ENCODE measurements around the gene RANBP10. TPM values are rescaled to one million over a fixed set of nuclear protein-coding genes. Genes with fewer than 3 reads are reported as not detected.
"Not testable (repeated sequence)": the region's sequence is repeated elsewhere in the genome, so short reads cannot be mapped to it uniquely, and the experiment has no call there.

RANBP10 gene
- total RNA-seq, 1 donor from 2014 or later: 34.4 TPM

DNA sequence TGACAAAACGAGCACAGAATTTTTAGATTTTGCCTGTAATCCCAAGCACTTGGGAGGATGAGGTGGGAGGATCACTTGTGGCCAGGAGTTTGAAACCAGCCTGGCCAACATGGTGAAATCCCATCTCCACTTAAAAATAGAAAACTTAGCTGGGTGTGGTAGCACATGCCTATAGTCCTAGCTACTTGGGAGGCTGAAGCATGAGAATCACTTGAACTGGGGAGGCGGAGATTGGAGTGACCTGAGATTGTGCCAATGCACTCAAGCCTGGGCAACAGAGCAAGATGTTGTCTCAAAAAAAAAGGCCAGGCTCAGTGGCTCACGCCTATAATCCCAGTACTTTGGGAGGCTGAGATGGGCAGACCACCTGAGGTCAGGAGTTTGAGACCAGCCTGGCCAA, 55.0 kb downstream of the RANBP10 start:
- intact Hi-C loops (cut with micrococcal nuclease): not testable (repeated sequence)

DNA sequence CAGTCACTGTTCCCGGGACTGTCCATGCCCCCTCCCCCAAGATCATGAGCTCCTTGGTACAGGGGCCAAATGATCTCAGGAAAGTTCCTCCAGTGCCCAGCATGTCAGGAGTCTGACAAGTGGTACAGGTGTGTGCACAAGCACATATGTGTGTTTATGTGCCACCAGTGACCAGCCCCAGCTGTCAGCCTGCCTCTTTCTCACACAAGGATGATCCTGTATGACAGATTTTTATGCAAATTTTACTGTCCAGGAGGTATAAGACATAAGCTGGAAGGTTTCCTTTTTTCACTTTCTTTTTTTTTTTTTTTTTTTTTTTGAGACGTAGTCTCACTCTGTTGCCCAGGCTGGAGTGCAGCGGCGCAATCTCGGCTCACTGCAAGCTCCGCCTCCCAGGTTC, 55.9 kb downstream of the RANBP10 start:
- intact Hi-C loops (cut with micrococcal nuclease): no loop called here

DNA sequence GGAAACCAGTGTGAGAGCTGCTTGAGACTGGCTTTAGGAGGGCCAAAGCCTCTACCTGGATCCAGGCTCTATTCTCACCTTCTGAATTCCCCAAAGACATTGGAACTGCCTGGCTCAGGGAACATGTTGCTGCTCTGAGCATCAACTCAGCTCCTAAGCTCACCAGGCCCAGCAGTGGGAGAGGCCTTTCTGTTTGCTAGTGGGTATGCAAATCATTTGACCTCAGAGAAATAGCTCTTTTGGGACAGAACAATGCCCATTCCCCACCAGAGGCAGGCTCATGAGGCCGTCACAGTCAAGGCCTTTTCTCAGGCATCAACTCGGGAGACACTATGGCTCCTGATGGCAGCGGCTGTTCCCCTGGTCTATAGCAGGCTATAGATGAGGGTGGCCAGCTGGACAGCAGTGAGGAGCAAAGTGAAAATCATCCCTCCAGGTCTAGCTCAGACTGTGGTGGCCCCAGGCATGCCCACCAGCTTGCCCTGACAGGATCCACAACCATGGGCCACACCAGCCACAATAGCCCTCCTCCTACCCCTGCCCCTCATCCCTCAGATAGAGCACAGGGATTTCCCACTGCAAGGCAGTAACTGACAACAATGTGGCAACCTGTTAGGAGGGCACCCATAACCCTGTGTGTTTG, 56.8 kb downstream of the RANBP10 start:
- intact Hi-C loops (cut with micrococcal nuclease): no loop called here

DNA sequence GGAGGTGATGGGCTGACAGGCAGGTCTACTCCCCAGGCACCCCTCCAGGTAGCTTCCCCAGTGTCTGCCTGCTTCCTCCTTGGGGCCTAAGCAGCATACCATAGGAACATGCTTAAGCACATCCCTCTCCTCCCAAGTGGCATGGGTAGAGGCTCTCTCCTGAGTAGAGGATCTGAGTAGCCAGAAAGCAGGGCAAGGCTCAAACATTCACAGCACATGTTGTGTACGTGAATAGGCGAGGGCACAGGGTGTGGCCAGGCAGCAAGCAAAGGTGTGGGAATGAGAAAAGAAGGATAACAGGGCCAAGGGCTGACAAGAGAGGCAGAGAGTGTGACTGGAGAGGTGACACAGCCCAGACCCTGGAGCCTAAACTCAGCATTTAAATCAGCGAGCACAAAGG, 57.5 kb downstream of the RANBP10 start:
- intact Hi-C loops (cut with micrococcal nuclease): no loop called here

DNA sequence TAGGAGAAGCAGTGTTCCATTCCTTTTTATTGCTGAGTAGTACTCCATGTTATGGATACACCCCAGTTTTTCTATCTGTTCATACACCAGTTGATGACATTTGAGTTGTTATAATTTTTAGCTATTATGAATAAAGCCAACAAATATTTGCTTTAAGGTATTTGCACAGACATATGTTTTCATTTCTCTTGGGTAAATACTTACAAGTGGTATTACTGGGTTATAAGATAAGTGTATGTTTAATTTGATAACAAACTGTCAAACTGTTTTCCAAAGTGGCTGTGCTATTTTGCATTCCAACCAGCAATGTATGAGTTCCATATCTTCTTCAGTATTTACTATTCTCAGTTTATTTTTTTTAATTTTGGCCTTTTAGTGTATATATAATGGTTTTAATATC, 59.5 kb downstream of the RANBP10 start:
- intact Hi-C loops (cut with micrococcal nuclease): no loop called here

DNA sequence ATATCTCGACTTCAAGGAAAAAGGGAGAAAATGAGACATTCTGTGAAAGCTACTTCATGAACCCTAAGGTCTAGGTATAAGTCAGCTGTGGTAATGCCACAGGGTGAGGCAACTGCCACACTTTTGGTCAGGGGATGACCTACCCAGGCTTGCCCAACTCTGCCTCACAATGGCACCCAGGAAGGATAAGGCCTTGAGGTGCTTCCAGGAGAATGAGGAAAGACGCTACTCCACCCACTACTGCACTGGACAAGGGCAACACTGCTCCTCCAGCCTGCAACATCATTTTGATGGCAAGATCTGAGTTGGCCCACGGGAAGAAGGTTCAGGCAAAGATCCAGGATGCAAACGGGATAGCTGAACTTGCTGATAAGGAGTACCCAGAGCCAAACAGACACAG, 65.2 kb downstream of the RANBP10 start:
- intact Hi-C loops (cut with micrococcal nuclease): no loop called here

DNA sequence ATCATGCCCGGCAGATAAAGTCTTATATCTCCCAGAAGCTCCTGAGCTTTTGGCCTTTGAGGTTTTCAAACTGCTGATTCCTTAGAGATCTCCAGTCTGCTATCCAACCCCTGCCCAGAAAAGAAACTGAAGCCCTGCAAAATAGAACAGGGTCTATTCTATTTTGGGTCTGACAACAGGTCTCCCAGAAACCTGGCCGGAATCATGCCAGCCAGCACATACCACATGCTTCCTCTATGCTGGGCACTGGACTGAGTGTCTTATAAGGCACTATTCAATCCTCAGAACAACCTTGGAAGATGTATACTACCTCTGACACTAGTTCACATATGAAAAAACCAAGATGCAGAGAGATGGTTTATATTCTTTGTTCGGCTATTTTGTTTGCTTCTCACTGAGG, 66.0 kb downstream of the RANBP10 start:
- intact Hi-C loops (cut with micrococcal nuclease): no loop called here

DNA sequence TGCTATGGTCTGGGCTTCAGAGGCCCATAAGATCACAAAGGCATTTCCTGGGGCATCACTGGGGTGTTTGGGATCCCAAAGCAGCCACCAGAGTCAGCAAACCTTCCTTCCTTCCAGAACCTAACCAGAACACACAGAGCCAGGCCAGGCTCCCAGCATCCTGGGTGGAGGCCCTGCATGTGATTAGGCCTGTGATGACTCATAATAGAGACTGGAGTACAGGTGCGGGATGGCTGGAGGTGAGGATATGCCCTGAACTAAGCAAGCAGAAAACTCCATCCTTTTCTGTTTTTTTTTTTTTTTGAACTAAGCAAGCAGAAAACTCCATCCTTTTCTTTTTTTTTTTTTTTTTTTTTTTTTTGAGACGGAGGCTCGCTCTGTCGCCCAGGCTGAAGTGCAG, 69.5 kb downstream of the RANBP10 start:
- intact Hi-C loops (cut with micrococcal nuclease): no loop called here

DNA sequence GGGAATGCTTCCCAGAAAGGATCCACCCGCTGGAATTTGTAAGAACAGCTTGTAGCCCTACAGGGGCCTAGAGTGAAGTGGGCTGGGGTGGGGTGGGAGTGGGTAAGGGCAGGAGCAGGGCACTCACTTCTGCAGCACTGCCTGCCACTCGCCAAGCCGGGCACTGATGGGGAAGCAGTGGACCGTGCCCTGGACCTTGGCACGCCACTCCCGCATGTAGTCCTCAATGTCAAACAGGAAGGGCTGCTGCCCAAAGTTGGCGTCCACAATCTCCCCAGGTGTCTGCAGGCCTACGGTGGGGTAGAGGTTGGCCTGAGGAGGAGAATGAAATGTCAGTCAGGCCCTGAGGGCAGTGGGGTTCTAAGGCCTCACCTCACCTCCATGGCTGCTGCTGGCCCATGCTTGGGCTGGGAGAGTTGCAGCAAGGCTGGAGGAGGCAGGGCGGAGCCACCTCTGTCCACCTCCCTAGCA, 71.6 kb downstream of the RANBP10 start:
- intact Hi-C loops (cut with micrococcal nuclease): no loop called here

DNA sequence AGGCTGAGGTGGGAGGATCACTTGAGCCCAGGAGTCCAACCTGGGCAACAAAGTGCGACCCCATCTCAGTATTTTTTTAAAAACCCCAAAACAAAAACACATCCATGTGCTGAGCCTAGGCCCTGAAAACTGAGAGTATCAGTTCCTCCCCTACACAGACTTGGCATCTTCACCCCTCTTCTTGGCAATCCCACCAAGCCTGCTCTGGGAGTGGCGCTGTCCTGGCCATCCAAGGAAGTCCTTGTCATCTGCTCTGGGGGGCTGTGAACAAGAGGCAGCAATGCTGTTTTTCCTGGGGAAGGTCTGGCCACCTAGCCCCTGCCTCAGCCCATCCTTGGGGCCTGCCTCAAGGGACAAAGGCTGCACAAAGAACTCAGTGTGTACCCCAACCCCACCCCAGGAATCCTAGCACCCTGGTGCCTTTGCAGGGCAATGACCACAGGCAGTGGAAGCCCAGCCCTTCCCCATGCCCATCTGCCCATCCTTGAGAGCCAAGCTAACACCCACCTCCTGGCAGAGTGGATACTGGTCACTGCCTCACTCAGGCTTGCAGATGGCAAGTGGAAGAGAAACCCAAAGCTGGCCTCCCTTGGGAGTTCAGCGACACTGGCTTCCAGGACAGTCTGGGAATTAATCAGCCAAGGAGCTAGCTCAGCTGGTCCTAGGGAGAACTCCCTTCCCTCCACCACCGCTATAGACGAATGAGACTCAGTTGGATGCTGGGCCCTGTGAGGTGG, 72.5 kb downstream of the RANBP10 start:
- intact Hi-C loops (cut with micrococcal nuclease): no loop called here

DNA sequence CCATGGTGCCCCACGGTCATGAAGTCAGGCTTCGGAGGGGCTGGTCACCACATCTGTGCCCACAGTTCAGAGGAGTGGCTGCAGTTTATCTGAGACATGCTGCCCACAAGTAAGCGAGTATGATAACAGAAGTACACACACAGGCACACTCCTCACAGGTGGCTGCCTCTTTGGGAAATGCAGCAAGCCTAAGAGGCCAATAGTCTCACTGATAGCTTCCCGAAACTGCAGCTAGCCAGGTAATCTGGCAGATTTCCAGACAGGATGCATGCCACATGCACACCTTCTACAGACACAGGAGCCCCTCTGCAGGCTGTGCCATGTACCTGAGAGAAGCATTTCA, 74.6 kb downstream of the RANBP10 start:
- intact Hi-C loops (cut with micrococcal nuclease): no loop called here

DNA sequence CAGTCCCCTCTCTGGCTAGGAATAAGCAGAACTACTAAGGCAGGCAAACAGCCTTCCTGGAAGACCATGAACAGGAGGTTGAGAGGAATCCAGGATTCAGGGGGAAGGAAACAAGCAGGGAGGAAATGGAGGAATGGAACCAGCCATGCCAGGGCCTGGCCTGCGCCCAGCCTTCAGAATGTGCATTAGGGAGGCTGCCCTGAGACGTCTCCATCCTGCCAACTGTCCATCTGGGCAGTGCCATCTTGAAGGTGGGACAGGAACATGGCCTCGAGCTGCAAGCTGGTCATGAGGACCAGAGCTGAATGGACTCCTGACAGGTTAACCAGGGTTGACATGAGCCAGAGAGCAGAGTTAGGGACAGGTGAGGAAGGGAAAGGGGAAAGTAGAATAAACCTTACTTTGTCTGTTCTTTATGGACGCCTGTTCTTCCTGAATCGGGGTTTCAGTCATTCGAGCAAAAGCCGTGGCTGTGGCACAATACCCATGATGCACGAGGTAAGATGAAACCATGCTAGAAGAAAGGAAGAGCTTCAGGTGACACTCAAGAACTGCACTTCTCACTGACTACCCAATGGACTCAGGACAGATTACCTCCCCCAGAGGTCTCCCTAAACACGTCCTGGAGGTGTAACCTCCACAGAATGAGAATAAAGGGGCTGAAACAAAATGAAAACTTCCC, 75.1 kb downstream of the RANBP10 start:
- intact Hi-C loops (cut with micrococcal nuclease): no loop called here

DNA sequence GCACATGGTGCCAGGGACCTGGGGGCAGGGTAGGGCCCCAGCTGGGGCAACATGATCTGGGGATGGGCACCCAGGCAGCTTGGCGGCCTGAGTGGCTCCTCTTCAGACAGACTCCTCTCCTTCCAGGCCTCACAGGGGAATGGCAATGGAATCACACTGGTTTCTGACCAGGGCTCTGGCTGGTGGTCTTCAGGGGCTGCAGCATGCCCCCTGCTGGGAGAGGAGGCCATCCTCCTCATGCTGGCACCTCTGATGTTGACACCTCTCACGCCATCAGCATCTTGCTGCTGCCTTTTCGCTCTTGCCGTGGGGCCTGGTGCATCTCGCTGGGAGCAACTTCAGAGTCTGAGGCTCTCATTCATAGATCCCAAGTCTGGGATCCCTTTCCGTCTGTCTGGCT, 76.0 kb downstream of the RANBP10 start:
- intact Hi-C loops (cut with micrococcal nuclease): no loop called here

DNA sequence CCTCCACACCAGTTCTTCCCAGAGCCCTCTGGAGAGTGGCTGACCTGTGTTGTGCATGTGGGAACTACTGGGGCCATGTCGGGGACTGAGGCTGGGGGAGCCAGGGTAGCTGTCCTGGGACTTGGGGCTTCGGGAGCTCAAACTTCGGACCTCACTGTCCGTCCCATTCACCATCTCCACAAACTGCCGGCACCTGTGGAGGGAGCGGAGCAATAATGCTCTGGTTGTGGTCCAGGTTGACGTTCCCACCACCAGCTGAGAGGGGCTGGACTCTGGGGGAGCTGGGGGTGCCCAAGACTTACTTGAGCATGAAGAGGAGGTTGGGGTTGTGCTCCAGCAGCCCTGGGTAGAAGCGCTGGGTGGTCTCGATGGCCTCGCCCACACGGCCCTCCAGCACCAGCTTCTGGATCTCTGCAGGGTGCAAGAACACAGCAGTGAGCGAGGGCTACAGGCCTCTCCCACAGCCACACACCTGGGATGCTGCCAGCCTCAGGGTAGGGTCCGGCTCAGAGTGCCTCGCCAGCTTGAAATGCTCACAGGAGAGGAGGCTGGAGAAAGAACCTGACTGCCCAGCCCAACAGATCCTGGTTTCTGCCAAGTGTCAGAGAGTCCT, 76.6 kb downstream of the RANBP10 start:
- intact Hi-C loops (cut with micrococcal nuclease): no loop called here

DNA sequence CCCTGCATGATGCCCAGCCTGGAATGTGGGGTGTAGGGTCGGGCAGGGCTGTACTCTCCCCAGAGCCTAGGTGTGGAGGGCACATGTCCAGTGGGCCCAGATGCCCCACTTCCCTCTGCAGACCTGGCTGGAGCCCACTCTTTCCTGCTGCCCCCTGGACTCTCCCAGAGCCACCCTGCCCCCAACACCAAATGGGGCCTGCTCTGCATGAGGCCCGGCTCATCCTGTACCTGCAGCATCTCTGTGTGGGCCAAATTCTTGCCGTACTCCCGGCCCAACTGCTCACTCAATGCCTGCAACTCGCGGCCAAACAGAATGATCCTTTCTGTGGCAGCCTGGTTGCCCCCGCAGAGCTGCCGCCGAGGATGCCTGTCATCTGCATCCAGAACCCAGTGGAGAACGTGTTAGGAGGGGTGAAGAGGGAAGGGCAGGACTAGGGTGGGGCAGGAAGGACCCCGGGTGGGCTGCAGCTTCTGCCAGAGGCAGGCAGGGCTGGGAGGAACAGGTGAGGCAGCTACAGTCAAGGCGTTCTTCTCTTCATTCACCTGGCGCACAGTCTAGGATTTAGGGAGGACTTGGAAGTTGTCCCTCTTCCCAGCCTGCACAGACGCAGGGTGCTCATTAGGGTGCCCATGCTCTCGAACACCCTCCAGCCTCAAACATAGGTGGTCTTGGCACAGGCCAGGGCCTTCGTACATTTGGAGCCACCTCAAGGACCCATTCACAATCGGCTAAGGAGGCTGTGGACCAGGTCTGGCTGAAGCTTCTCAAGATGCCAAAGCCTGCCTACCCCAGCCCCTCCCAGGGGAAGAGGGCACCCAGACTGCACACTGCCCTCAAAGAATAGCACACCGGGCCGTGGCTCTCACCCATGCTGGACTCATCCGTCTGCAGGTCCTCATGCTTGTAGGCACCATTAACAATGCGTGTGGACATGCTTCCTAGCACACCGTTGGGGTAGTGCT, 78.6 kb downstream of the RANBP10 start:
- intact Hi-C loops (cut with micrococcal nuclease): no loop called here

DNA sequence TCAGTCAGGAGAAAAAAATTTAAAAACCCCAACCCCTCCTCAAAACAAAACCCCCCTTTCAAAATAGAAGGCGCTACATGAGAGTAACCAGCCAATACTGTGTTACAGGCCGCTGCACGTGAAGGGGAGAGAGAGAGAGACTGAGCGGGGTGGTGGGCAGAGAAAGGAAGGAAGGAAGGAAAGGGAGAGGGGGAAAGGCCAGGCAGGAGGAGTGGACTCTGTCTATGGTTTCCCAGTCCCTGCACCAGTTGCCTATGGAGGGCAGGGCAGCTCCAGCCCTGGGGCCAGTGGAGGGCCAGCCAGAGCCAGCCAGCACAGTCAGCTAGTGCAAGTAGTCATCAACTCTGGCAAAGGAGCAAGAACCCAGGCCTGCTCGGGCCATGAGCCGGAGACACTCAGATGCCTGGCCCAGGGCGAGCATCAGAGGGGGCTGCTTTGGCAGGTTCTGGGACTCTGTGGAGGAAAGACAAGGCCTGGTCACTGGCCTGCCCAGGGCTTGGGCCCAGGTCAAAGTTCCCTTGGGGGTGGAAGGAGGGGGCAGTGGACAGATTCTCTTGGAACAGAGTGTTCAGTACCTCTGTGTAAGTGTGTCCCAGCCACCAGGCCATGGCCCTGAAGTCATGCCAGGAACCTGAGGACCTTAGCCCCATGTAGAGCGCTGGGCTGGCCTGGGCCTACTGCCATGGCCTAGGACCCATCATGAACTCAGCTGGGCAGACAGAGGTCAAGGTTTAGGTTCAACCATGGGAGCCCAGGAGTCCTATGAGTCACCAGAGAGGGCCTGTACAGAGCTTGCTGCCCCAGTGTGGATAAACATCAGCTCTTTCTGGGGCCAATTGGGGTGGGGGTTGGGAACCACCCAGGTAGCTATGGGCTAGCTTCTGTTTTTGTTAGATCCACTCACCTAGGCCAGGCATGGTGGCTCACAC, 80.0 kb downstream of the RANBP10 start:
- intact Hi-C loops (cut with micrococcal nuclease): no loop called here

DNA sequence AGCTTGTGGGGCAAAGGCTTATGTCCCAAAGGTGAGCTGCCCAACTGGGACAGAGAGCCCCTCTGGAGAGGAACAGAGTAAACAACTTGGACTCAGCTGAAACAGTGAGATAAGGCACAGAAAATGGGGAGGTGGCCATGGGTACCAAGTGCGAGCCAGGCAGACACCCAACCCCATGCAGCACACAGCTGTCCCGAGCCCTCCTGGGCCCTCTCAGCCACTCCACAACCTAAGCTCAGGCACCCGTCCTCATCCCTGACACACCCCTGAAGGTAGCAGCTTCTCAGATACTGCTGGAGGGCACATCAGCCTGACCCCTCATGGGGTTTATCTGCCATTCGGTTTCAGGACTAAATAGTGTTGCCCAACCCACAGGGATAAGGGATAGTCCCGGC, 82.5 kb downstream of the RANBP10 start:
- intact Hi-C loops (cut with micrococcal nuclease): no loop called here

DNA sequence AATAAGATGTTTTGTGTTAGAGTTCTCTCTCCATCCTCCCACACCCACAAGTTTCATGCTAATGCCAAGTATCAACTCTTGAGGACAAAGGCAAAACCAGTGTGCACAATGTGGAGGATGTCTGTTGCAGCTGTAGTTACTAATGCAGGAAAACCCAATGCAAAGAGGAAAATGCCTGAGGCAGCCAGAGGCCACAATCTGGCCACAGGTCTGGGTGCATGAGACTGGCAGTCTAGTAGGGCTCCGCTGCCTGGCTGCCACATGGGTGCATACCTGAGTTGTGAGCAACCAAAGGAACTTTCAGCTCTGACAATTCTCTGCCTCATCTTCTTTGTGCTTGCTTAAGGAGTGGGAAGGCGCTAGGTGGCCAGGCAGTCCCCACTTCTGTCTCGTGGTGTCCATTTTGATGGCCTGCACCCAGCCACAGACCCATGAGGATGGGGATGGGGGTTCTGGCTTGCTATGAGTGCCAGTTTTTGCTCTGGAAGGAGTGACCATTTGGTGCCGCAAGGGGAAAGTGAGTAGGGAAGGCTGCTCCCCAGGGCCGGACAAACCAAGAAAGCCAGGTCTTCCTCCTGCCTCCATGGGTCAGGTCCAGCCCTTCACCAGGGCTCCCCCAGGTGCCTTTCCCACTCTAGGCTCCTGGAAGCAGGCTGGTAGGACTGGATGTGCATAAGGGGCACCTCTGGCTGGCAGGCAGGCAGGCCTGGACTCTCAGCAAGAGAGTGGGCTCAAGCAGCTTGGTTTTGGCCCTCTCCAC, 83.0 kb downstream of the RANBP10 start:
- intact Hi-C loops (cut with micrococcal nuclease): no loop called here

DNA sequence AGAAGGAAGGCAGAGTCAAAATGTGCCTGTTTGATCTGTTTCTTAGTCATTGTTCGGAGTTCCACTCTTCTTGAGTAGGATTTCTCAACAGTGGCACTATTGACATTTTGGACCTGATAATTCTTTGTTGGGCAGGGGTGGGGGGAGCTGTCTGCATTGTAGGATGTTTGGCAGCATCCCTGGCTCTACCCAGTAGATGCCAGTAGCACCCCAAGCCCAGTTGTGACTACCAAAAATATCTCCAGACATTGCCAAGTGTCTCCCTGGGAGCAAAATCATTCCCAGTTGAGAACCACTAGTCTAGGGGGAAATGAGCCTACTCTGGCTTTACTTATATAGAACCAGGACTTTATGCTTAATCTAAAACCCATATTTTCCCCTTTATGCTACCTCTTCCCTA, 86.1 kb downstream of the RANBP10 start:
- intact Hi-C loops (cut with micrococcal nuclease): no loop called here
